CD4-positive, alpha-beta T cell treated with Interleukin-17A for 4 hours (primary cell): ENCODE results near the gene GPC6.
A peak's percentile ranks its signal among the peaks of the same experiment; 100 is the strongest.

Experiments used
- DNase-seq: peaks from one replicate; pipeline ENCODE4 v3.0.0-alpha.2; 2020; ENCODE audit warnings: mixed read lengths

Gene GPC6

DNA sequence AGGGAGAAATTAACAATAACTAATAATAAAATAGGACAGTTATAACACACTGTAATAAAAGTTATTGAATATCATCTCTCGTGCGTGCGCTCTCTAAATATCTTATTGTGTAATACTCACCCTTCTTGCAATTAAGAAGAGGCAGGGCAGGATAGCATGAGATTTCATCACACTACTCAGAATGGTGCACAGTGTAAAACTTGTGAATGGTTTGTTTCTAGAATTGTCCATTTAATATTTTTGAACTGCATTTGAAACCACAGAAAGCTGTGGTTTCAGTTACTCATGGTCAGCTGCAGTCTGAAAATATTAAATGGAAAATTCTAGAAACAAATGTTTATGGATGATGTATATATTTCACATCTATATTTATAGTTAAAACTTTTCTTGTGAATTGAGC is 1091.8 kb downstream of the GPC6 start:
- DNase-seq: no peak

DNA sequence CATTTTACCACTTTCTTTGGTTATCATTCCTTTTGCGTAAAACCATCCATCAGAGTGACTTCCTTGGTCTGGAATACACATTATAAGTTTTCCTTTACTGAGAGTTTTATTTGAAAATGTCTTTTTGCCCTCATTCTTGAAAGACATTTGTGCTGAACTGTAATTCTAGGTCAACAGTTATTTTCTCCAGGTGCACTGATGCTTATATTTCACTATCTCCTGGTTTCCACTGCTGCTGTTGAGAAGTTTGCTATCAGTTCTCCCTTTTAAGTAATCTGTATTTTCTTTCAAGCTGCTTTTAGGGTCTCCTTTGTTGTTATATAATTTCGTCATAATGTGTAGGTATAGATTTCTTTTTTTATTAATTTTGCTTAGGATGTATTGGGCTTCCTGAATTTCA is 1092.9 kb downstream of the GPC6 start:
- DNase-seq: no peak

- no peak for DNase-seq
These were observed 1096.5 kb downstream of the GPC6 start for GRCh38 chr13:94322925-94323763.

GRCh38 chr13:94323764-94324758 is 1097.5 kb downstream of the GPC6 start:
- DNase-seq: peak; percentile 59

- DNase-seq: no peak
These were observed 1098.3 kb downstream of the GPC6 start for GRCh38 chr13:94324767-94325540.

DNA sequence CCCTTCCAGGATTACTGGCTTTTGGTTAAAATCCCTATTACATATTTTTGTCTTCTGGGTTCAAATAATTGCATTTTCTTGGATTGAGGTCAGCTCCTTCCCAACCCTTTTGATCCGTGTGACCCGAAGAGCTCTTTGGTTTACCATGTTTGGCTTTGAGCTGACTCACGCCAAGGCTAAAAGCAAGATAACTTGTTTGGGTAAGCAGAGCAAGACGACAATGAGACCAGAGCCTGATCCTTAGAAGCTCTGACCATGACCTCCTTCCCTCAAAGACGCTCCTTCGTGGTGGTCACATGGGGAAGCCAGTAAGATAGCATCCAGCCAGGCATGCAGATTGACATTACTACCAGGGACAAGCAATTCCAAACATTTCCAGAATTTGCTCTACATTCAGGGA is 1099.0 kb downstream of the GPC6 start:
- no peak for DNase-seq

DNA sequence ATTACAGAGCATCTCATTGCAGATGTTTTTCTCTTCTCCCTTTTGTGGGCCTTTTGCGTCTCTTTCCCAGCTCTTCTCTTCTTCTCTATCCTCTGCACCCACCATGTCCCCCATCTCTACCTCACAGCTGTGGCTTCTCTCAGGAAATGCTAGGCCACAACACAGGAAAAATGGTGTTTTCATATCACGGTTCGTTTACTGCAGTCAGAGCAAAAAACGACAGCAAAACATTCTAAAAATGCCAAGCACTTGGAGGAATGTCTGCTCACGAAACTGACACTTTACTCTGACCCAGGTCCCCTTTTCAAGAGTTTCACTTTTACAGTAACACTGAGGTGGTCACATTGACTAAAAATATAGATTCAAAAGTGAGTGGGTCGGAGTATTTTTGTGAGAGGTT is 1100.7 kb downstream of the GPC6 start:
- no peak for DNase-seq

DNA sequence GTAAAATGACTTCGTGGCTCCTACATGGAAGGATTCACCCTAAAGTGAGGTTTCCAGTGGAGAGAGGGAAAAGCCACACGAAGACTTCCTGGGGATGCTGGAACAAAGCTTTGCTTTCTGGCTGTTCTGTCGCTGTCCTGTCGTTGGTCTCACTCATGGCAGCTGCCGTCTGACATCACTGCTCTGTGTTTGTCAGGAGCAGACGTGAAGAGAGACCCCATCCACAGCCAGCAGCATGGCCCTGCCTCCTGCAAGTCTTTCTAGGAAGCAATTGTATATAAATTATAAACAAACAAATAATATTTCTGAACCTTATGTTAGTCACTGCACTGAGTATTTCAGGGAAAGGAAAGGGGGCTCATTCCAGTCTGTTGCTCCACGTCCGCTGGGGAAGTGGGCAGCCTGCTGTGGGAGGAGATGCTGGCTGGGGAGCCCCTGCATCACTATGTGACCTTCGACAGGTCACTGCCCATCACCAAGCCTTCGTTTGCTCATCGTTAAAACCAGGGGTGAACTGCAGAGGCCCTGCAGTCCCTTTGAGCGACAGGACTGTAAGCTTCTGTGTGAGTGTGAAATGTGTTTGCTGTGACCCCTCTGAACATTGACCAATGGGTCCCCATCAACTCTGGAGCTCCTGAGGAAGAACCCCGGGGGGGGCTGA is 1101.9 kb downstream of the GPC6 start:
- DNase-seq: no peak

DNA sequence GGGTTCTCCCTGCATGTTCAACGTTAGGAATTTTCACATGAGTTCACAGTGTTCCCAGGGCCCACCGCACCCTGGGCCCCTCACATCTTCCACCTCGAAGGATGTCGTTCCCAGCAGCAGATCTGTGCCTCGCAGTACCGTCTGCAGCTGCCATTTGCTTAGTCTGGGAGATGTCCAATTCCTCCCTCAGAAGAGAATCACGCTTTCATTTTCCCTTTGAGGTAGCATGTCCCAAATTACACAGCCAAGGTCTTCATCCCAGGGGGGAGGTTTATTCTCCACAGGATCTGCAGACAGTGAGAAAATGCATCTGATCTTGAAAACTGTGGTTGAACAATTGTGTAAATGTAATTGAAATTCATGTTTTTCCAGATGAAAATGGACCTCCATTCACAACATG is 1102.7 kb downstream of the GPC6 start:
- no peak for DNase-seq

DNA sequence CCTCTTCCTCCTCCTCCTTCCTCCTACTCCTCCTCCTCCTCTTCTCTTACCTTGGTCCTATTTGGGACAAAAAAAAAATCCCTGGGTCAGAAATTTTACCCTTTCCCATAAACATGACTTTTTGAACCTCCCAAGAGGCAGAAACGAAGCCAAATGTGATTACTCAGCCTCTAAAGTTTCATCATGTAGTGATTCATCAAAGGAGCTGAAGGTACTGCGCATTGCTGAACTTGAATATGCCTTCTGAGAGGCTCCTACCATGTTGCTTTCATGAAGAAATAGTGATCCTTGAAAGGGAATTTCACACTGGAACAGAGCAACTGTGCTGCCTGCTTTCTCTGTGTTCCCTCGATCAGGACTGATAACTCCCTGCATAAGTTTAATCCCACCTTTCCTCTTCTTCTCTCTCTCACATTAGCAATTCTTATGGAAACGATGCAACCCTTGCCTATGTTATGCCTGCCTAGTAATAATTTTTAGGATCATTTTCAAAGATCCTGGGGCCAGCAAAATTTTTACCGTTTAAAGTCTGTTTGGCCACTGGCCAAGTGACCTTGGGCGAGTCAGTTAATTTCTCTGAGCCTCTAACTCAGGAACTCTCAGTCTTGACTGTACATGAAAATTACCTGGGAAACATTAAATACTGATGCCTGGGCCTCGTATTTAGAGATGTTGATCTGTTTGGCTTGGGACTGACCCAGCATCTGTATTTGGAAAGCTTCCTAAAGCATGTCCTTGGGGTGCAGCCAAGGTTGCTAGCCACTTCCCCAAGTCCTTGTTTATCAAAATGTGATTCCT is 1103.3 kb downstream of the GPC6 start:
- DNase-seq: no peak

DNA sequence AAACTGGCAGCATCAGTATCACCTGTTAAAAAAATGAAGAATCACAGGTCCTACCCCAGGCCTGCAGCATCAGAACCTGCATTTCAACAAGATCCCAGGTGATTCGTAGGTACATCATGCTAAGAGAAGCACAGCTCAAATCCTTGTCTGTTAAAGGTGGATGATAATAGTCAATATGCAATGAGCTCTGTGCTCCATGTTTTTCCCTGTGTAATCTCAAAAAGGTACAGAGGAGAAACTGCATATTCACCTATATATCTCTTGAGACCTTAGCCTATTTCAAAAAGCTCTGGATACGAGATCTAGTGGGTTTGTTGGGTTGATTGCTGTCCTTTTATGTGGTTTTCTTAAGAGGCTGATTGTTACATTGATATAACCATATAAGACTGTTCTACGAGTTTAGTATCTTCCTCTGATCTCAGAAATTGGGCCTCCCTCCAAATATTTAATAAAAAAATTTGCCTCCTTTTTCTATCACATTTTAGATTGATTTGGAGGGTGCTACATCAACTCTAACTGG is 1104.0 kb downstream of the GPC6 start:
- no peak for DNase-seq

DNA sequence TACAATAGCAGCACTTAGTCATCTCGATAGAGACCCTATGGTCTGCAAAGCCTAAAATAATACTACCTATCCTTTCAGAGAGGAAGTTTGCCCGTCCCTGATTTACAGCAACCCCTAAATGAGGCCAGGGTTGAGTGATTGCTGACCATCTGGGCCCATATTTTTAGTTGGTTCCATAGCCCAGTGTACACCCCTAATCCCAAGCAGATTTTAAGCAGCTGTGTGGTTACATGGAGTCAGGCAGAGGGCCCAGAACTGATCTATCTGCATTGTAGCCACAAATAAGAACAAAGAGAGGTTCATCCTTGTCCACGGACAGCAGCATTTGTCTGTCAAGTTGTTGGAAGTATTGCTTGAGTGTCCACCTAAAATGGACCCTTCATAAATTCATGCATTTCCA is 1104.7 kb downstream of the GPC6 start:
- DNase-seq: no peak

GRCh38 chr13:94332359-94333096 is 1105.9 kb downstream of the GPC6 start:
- no peak for DNase-seq

DNA sequence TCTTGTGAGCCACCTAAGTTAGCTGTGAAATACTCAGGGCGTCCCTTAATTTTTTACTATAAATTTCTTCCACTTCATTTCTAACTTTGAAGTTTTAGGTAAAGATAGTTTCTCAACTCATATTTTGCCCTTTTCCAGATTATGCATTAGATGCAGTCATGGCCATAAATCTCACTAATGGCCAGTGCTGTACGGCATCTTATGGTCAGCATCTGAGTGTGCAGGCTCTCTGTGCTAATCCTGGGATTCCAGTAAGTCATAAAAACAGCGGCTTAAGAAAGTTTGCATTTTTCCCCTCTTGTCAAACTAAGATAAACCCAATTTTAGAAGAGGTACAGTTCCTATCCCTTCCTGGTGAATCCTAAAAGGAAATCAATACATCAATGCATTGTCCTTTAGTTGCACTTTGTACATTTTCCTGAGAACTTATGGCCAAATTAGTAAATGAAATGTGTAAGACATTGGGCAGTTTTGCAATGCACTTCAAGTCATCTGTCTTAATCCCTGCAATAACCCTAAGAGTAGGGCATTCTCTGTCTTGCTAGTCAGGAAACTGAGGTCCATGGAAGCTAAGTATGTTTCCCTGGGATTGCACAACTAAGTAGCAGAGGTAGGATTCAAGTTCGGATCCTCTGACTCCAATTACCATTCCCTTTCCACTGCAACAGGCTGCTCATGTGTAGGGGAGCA is 1106.7 kb downstream of the GPC6 start:
- no peak for DNase-seq

GRCh38 chr13:94335761-94336526 is 1109.3 kb downstream of the GPC6 start:
- no peak for DNase-seq

DNA sequence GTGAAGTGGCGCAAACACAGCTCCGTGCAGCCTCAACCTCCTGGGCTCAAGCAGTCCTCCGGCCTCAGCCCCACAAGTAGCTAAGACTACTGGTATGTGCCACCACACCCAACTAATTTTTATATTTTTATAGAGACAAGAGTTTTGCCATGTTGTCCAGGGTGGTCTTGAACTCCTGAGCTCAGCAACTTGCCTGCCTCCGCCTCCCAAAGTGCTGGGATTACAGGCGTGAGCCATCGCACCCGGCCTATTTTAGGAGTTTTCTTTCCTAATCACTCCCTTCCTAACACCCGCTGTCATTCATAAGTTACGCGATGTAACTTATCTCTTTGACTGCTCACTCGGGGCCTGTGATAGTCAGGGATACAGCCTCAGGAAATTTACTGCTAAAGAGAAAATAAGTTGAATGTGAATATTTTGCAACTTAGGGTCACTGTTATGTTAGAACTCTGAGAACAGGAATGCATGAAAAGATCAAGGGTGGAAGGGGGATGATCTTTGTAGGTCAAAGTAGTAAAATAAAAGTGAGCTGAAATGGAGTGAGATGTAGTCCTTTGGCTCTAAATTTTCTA is 1112.6 kb downstream of the GPC6 start:
- no peak for DNase-seq

DNA sequence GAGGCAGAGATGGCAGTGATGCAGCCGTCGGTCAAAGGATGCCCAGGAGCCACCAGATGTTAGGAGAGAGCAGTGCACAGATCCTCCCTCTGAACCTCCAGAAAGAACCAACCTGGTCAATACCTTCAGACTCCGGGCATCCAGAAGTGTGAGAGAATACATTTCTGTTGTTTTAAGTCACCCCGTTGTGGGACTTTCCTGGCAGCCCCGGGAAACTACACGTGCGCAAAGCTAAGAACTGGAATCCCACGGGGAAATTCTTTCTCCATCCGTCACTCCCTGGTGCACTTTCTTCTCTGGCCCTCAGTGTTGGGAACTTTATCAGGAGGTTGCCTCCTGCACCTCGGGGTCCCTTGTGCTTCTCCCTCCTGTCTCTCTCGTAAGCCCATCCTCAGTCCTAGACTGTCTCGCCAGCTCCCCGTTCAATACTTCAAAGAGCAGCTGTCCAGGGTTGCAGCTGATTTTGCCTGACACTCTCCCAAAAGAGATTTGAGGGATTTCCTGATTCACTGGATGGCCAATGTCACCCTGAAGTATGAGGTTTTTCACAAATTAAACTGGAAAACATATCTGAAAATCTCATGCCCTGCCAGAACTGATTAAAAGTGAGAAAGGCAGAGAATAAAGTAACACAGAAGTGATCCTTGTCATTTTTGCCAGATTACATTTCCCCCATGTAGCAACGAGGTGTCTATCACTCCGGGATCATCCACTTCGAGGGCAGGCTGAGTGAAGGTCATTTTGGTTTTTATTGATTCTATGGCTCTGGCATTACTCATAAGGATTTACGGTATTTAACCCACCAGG is 1116.0 kb downstream of the GPC6 start:
- DNase-seq: no peak

- no peak for DNase-seq
These were observed 1116.6 kb downstream of the GPC6 start for GRCh38 chr13:94343243-94343585.
